Testis (tissue), 2 donors: Measurements from ENCODE around the gene DAP.

Source experiments
- POLR2A ChIP-seq: fragments of 450-650 bp; IDR thresholded peaks from one replicate; pipeline ENCODE4 v1.6.1; 2017; ENCODE audit warnings: antibody characterized with exemption, mild to moderate bottlenecking, moderate library complexity
- TF ChIP-seq, protein P1 (sequence below), 3 experiments: fragments of 450-650 bp in 2 of 3; fragments of 200-600 bp in 1 of 3; sonication (generic) in 1 of 3; IDR thresholded peaks; one replicate each; pipeline ENCODE4 v1.5.1; 2016 to 2019; ENCODE audit warnings: antibody characterized with exemption in 3 of 3, mild to moderate bottlenecking in 2 of 3, moderate library complexity in 1 of 3

GRCh38 chr5:10635257-10635866 is 125.7 kb downstream of the DAP start:
- TF ChIP-seq, protein P1, sequence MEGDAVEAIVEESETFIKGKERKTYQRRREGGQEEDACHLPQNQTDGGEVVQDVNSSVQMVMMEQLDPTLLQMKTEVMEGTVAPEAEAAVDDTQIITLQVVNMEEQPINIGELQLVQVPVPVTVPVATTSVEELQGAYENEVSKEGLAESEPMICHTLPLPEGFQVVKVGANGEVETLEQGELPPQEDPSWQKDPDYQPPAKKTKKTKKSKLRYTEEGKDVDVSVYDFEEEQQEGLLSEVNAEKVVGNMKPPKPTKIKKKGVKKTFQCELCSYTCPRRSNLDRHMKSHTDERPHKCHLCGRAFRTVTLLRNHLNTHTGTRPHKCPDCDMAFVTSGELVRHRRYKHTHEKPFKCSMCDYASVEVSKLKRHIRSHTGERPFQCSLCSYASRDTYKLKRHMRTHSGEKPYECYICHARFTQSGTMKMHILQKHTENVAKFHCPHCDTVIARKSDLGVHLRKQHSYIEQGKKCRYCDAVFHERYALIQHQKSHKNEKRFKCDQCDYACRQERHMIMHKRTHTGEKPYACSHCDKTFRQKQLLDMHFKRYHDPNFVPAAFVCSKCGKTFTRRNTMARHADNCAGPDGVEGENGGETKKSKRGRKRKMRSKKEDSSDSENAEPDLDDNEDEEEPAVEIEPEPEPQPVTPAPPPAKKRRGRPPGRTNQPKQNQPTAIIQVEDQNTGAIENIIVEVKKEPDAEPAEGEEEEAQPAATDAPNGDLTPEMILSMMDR (IDR thresholded peaks at IDR 0.05), result no peak
- no peak for TF ChIP-seq POLR2A
